Body of pancreas (tissue), 4 donors: Measurements from ENCODE around the gene SPR. TPM values are rescaled to one million over a fixed set of nuclear protein-coding genes. Genes with fewer than 3 reads are reported as not detected.

ENCODE experiments used
- ATAC-seq: fragments of 150-250 bp; one replicate; pipeline ENCODE4 v1.9.1; 2016
- DNase-seq, 4 donors: peaks; one replicate each; pipeline ENCODE4 v3.0.0-alpha.2; 2019
- H3K27ac ChIP-seq, 4 donors: fragments of 200-600 bp; sonication (generic); 1 replicate in 3 of 4; 2 replicates in 1 of 4; pipeline versions ENCODE4 v1.5.1 to v1.6.1; 2016 to 2019; ENCODE audit warnings: mild to moderate bottlenecking in 1 of 4, mixed read lengths in 1 of 4, moderate library complexity in 1 of 4
- H3K27me3 ChIP-seq, 2 donors: fragments of 200-600 bp; sonication (generic); one replicate each; pipeline ENCODE4 v1.6.0; 2016; ENCODE audit warnings: mild to moderate bottlenecking in 1 of 2
- H3K36me3 ChIP-seq, 2 donors: fragments of 200-600 bp; sonication (generic); replicated peaks in 1 of 2; 2 replicates each; pipeline ENCODE4 v1.5.1; 2016; ENCODE audit warnings: low read depth in 2 of 2; ENCODE audit not compliant: insufficient read depth in 1 of 2
- H3K4me1 ChIP-seq: fragments of 200-600 bp; sonication (generic); one replicate; pipeline ENCODE4 v1.6.0; 2016
- H3K4me3 ChIP-seq, 2 donors: fragments of 200-600 bp; sonication (generic); 1 replicate in 1 of 2; 2 replicates in 1 of 2; pipeline ENCODE4 v1.5.1; 2016 to 2019
- H3K9me3 ChIP-seq, 3 donors: fragments of 200-600 bp; sonication (generic); 1 replicate in 2 of 3; 2 replicates in 1 of 3; pipeline ENCODE4 v1.5.1; 2016
- POLR2A ChIP-seq, 3 donors: fragments of 450-650 bp; IDR thresholded peaks; one replicate each; pipeline ENCODE4 v1.6.1; 2016; ENCODE audit warnings: antibody characterized with exemption in 3 of 3, mild to moderate bottlenecking in 2 of 3
- WGBS, 2 donors: methylation state at CpG; one replicate each; pipeline ENCODE4 v1.1.5; 2017; 5-methylcytosine and 5-hydroxymethylcytosine counted together
- intact Hi-C: fragments of 100-400 bp; cut with DNase I; formaldehyde crosslinking; loops from one replicate; pipeline ENCODE4 v1.15.1; 2023
- total RNA-seq, 2 donors: library from RNA; depleted of rRNA; stranded (reverse); fragments of >200 nt; gene quantifications; one replicate each; pipeline ENCODE4 v1.1.0, GENCODE V29; 2016
- TF ChIP-seq, protein P1 (sequence below), 7 experiments: fragments of 450-650 bp in 4 of 7; fragments of 200-600 bp in 3 of 7; sonication (generic) in 3 of 7; IDR thresholded peaks; one replicate each; pipeline ENCODE4 v1.5.1; 2016 to 2019; ENCODE audit warnings: antibody characterized with exemption in 7 of 7

SPR gene
- 10 to 100 TPM; 62.6 to 84.6 TPM for total RNA-seq

- Histone ChIP-seq H3K27ac (peak within 1 kb of the TSS; percentile 53 to 97 (median 96)), H3K4me1 (peaks cover 39% of the 10 kb centered on the region), H3K36me3 (peaks cover 0 to 5% of the 10 kb centered on the region in 2 donors), H3K4me3 (peak within 1 kb of the TSS; percentile 30 to 72), H3K27me3 (no peaks in the 10 kb centered on the region), H3K9me3 (no peaks in the 10 kb centered on the region)
- DNase-seq (peak; percentile 82 to 91 (median 84)), ATAC-seq (peak; percentile 86)
- 0% methylated on average over 67 of the region's 76 CpGs; no CpG with 5 or more reads in 1 of the 2 donors for WGBS, 2 donors
- peak; percentile 48 to 59 (median 52) for TF ChIP-seq POLR2A (IDR thresholded peaks at IDR 0.05)
- TF ChIP-seq, protein P1, sequence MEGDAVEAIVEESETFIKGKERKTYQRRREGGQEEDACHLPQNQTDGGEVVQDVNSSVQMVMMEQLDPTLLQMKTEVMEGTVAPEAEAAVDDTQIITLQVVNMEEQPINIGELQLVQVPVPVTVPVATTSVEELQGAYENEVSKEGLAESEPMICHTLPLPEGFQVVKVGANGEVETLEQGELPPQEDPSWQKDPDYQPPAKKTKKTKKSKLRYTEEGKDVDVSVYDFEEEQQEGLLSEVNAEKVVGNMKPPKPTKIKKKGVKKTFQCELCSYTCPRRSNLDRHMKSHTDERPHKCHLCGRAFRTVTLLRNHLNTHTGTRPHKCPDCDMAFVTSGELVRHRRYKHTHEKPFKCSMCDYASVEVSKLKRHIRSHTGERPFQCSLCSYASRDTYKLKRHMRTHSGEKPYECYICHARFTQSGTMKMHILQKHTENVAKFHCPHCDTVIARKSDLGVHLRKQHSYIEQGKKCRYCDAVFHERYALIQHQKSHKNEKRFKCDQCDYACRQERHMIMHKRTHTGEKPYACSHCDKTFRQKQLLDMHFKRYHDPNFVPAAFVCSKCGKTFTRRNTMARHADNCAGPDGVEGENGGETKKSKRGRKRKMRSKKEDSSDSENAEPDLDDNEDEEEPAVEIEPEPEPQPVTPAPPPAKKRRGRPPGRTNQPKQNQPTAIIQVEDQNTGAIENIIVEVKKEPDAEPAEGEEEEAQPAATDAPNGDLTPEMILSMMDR (IDR thresholded peaks at IDR 0.05), result peak in 1 of 7 experiments; percentile 32
- intact Hi-C loops, result loop anchor here (5.0 kb wide), 1 partner anchor 35 kb away; no protein-coding TSS in a partner anchor
These were observed at the start of gene SPR for GRCh38 chr2:72887032-72887739. SPR (plus strand) TSS chr2:72887408; CDS start chr2:72887433, 25 bp downstream.

DNA sequence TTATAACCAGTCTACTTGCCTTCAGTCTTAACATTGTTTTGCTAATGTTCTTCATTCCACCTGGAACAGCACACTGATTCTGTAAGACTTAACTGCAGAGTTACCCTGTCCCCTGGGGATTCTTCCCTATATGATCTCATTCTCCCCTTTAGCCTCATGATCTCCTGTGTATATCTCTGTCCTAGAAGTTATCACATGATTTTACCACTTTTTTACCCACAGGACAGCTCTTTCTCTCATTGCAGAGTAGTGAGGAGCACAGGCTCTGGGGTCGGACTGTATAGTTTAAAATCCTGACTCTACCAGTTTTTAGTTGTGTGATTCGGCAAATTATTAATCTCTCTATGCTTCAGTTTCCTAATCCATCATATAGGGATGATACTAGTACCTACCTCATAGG, 47.1 kb upstream of the SPR start:
- TF ChIP-seq, protein P1 (IDR thresholded peaks at IDR 0.05), result no peak
- no peak for TF ChIP-seq POLR2A (IDR thresholded peaks at IDR 0.05)
- DNase-seq (no peak), ATAC-seq (no peak)
- Histone ChIP-seq H3K27me3 (no peaks in the 10 kb centered on the region), H3K27ac (no peak overlapping the region), H3K36me3 (no peaks in the 10 kb centered on the region), H3K9me3 (no peaks in the 10 kb centered on the region), H3K4me3 (no peak overlapping the region), H3K4me1 (no peaks in the 10 kb centered on the region)
- intact Hi-C loops, result no loop called here
- WGBS, 2 donors, result 88 to 96% methylated on average over 2 of the region's 2 CpGs

GRCh38 chr2:72841462-72842125, 45.6 kb upstream of the SPR start:
- Histone ChIP-seq H3K9me3 (no peaks in the 10 kb centered on the region), H3K27me3 (no peaks in the 10 kb centered on the region), H3K36me3 (no peaks in the 10 kb centered on the region), H3K27ac (no peak overlapping the region), H3K4me1 (no peaks in the 10 kb centered on the region), H3K4me3 (no peak overlapping the region)
- no peak for ATAC-seq
- intact Hi-C loops, result no loop called here
- DNase-seq, result no peak
- no peak for TF ChIP-seq POLR2A (IDR thresholded peaks at IDR 0.05)
- TF ChIP-seq, protein P1 (IDR thresholded peaks at IDR 0.05), result no peak
- WGBS, 2 donors, result 67 to 69% methylated on average over 2 to 3 of the region's 3 CpGs

DNA sequence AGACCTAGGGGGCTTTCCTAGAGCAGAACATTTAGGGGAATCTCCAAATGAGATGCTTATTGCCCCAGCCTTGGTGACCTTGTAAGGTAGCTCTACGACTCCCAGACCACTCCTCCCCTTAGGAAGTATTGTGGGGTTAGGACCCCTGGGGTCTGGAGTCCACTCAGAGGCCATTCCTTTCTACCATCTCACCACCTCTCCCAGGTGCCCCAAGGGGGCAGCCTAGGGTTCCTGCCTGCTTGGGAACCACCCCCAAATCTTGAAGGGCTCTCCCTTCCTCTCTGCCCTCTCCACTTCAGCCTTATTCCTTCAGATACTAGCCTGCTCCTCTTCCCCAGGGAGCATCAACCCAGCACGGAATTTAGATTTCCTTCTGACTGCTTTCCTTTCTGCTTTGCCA, 43.9 kb upstream of the SPR start:
- Histone ChIP-seq H3K9me3 (no peaks in the 10 kb centered on the region), H3K4me3 (no peak overlapping the region), H3K27ac (no peak overlapping the region), H3K4me1 (no peaks in the 10 kb centered on the region), H3K27me3 (no peaks in the 10 kb centered on the region), H3K36me3 (no peaks in the 10 kb centered on the region)
- TF ChIP-seq, protein P1 (IDR thresholded peaks at IDR 0.05), result no peak
- TF ChIP-seq POLR2A (IDR thresholded peaks at IDR 0.05), result no peak
- no peak for ATAC-seq
- no peak for DNase-seq
- WGBS, 2 donors, result 63 to 66% methylated on average over 2 of the region's 2 CpGs
- intact Hi-C loops, result no loop called here
